Measurements from ENCODE around the gene C12orf76. TPM values are rescaled to one million over a fixed set of nuclear protein-coding genes. Genes with fewer than 3 reads are reported as not detected.

C12orf76 gene
- total and polyA plus RNA-seq, 2 of the 13 experiments (the other 11 are each of a cell fraction or from before 2014, with no cell fraction given): 15.8 to 38.4 TPM

DNA sequence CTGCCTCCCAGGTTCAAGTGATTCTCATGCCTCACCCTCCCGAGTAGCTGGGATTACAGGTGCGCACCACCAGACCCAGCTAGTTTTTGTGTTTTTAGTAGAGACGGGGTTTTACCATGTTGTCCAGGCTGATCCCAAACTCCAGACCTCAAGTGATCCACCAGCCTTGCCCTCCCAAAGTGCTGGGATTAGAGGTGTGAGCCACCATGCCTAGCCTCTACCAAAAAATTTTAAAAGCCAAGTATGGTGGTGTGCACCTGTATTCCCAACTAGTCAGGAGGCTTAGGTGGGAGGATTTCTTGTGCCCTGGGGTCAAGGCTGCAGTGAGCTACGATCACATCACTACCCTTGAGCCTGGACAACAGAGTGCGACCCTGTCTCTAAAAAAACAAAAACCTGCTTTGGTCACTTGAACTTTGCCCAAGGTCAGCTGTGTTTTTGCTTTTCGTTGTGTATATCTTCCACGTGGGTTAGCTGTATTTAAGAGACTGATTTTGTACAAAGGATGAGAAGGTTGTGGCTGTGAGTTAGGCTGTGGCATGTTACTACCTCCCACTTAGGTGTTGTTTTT, 12.7 kb downstream of the C12orf76 start (continued):
- TF ChIP-seq SNAI1 (CRISPR knock-in tag; IDR thresholded peaks at IDR 0.05; ENCODE audit: borderline replicate concordance) (no peak), RFX3 (CRISPR knock-in tag; IDR thresholded peaks at IDR 0.05) (no peak), ZNF292 (CRISPR knock-in tag; IDR thresholded peaks at IDR 0.05; ENCODE audit: borderline replicate concordance, low read depth) (peak; percentile 46; the same call in 1 of the 2 replicates), POLR2AphosphoS2 (IDR thresholded peaks at IDR 0.05; ENCODE audit: low read depth, low read length) (no peak), SP4 (CRISPR knock-in tag; IDR thresholded peaks at IDR 0.05) (no peak), ZBTB10 (CRISPR knock-in tag; IDR thresholded peaks at IDR 0.05; ENCODE audit: borderline replicate concordance) (no peak), ONECUT2 (CRISPR knock-in tag; IDR thresholded peaks at IDR 0.05) (no peak), ATF3 (CRISPR knock-in tag; IDR thresholded peaks at IDR 0.05) (no peak), ZNF878 (CRISPR knock-in tag; IDR thresholded peaks at IDR 0.05) (peak; percentile 89)
- TF ChIP-seq, protein P1, sequence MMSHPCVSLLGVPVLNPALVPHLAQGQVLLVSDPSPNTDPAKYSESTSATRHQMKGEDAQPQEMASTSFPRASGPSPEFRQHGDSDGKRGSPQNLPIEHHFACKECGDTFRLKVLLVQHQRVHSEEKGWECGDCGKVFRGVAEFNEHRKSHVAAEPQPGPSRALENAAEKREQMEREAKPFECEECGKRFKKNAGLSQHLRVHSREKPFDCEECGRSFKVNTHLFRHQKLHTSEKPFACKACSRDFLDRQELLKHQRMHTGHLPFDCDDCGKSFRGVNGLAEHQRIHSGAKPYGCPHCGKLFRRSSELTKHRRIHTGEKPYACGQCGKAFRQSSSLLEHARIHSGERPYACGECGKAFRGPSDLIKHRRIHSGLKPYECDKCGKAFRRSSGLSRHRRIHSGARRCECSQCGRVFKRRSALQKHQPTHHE (CRISPR knock-in tag; IDR thresholded peaks at IDR 0.05; ENCODE audit: borderline replicate concordance): no peak
- TF ChIP-seq, protein P2, sequence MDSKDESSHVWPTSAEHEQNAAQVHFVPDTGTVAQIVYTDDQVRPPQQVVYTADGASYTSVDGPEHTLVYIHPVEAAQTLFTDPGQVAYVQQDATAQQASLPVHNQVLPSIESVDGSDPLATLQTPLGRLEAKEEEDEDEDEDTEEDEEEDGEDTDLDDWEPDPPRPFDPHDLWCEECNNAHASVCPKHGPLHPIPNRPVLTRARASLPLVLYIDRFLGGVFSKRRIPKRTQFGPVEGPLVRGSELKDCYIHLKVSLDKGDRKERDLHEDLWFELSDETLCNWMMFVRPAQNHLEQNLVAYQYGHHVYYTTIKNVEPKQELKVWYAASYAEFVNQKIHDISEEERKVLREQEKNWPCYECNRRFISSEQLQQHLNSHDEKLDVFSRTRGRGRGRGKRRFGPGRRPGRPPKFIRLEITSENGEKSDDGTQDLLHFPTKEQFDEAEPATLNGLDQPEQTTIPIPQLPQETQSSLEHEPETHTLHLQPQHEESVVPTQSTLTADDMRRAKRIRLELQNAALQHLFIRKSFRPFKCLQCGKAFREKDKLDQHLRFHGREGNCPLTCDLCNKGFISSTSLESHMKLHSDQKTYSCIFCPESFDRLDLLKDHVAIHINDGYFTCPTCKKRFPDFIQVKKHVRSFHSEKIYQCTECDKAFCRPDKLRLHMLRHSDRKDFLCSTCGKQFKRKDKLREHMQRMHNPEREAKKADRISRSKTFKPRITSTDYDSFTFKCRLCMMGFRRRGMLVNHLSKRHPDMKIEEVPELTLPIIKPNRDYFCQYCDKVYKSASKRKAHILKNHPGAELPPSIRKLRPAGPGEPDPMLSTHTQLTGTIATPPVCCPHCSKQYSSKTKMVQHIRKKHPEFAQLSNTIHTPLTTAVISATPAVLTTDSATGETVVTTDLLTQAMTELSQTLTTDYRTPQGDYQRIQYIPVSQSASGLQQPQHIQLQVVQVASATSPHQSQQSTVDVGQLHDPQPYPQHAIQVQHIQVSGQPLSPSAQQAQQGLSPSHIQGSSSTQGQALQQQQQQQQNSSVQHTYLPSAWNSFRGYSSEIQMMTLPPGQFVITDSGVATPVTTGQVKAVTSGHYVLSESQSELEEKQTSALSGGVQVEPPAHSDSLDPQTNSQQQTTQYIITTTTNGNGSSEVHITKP (CRISPR knock-in tag; IDR thresholded peaks at IDR 0.05; ENCODE audit: low read depth): no peak
- TF ChIP-seq, protein P3, sequence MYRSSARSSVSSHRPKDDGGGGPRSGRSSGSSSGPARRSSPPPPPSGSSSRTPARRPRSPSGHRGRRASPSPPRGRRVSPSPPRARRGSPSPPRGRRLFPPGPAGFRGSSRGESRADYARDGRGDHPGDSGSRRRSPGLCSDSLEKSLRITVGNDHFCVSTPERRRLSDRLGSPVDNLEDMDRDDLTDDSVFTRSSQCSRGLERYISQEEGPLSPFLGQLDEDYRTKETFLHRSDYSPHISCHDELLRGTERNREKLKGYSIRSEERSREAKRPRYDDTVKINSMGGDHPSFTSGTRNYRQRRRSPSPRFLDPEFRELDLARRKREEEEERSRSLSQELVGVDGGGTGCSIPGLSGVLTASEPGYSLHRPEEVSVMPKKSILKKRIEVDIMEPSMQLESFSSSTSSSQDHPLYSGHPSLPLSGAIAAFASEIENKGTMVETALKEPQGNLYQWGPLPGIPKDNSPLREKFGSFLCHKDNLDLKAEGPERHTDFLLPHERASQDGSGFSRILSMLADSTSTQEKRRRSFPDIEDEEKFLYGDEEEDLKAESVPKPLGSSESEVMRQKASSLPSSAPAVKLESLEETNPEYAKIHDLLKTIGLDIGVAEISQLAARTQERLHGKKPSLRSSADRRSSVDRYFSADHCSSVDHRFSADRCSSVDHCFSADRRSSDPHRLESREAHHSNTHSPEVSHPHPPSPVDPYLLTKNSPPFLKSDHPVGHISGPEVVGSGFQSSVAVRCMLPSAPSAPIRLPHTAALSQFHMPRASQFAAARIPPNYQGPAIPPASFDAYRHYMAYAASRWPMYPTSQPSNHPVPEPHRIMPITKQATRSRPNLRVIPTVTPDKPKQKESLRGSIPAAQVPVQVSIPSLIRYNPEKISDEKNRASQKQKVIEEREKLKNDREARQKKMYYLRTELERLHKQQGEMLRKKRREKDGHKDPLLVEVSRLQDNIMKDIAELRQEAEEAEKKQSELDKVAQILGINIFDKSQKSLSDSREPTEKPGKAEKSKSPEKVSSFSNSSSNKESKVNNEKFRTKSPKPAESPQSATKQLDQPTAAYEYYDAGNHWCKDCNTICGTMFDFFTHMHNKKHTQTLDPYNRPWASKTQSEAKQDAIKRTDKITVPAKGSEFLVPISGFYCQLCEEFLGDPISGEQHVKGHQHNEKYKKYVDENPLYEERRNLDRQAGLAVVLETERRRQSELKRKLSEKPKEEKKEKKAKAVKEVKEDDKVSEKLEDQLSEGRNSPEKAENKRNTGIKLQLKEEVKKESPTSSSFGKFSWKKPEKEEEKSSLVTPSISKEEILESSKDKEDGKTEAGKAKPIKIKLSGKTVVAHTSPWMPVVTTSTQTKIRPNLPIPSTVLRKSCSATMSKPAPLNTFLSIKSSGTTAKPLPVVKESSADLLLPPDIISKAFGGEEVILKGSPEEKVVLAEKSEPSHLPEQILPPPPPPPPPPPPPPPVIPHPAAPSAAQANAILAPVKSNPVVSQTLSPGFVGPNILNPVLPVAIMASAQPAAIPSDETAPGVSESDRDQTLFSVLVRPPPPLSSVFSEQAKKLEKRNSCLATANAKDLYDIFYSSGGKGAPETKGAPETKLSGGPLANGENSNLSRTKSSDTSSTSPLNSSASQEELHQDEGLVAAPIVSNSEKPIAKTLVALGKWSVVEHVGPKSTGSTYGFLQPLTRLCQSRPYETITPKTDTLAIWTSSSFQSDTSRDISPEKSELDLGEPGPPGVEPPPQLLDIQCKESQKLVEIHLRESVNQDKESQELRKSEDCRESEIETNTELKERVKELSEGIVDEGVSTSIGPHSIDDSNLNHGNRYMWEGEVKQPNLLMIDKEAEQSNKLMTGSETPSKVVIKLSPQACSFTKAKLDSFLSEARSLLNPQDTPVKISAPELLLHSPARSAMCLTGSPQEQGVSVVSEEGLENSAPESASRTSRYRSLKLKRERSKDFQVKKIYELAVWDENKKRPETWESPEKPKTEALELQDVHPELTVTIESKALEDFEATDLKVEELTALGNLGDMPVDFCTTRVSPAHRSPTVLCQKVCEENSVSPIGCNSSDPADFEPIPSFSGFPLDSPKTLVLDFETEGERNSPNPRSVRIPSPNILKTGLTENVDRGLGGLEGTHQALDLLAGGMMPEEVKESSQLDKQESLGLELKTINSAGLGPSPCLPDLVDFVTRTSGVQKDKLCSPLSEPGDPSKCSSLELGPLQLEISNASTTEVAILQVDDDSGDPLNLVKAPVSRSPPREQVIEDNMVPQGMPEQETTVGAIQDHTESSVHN (CRISPR knock-in tag; IDR thresholded peaks at IDR 0.05): no peak

Measured in HepG2 (cell line).